H9 (cell line): ENCODE measurements around the gene ENDOU. TPM values are rescaled to one million over a fixed set of nuclear protein-coding genes. Genes with fewer than 3 reads are reported as not detected.

ENCODE experiments used
- DNase-seq: peaks from one replicate; pipeline ENCODE4 v3.0.0-alpha.2; 2017
- H2AFZ ChIP-seq: one replicate; pipeline ENCODE4 v1.6.1; 2013; ENCODE audit warnings: mild to moderate bottlenecking, low read length, control low read depth, moderate library complexity
- H2AK5ac ChIP-seq: 2 replicates; pipeline ENCODE4 v1.6.1; 2013; ENCODE audit warnings: low read length, control low read depth, mixed read lengths; ENCODE audit not compliant: insufficient read length
- H2BK120ac ChIP-seq: one replicate; pipeline ENCODE4 v1.6.1; 2013; ENCODE audit warnings: low read depth, mild to moderate bottlenecking, low read length, control low read depth, inconsistent platforms; ENCODE audit not compliant: poor library complexity, severe bottlenecking
- H2BK12ac ChIP-seq: 2 replicates; pipeline ENCODE4 v1.6.1; 2013; ENCODE audit warnings: low read length, control low read depth, mixed read lengths, low read depth; ENCODE audit not compliant: insufficient read length
- H2BK15ac ChIP-seq: 2 replicates; pipeline ENCODE4 v1.6.1; 2013; ENCODE audit warnings: low read depth, low read length, control low read depth
- H2BK20ac ChIP-seq: one replicate; pipeline ENCODE4 v1.6.1; 2013; ENCODE audit warnings: low read depth, mild to moderate bottlenecking, low read length, control low read depth, inconsistent platforms; ENCODE audit not compliant: poor library complexity, severe bottlenecking
- H2BK5ac ChIP-seq: 2 replicates; pipeline ENCODE4 v1.6.1; 2013; ENCODE audit warnings: low read length, control low read depth, mixed read lengths; ENCODE audit not compliant: insufficient read length
- H3K14ac ChIP-seq: 2 replicates; pipeline ENCODE4 v1.6.1; 2013; ENCODE audit warnings: low read length, control low read depth; ENCODE audit not compliant: insufficient read depth
- H3K18ac ChIP-seq: 2 replicates; pipeline ENCODE4 v1.6.1; 2013; ENCODE audit warnings: low read depth, mild to moderate bottlenecking, mixed read lengths, low read length, control low read depth; ENCODE audit not compliant: insufficient read length
- H3K23ac ChIP-seq: 2 replicates; pipeline ENCODE4 v1.6.1; 2013; ENCODE audit warnings: low read length, control low read depth, mixed read lengths, low read depth; ENCODE audit not compliant: insufficient read length
- H3K23me2 ChIP-seq: 2 replicates; pipeline ENCODE4 v1.6.1; 2013; ENCODE audit warnings: low read depth, mild to moderate bottlenecking, mixed read lengths, low read length, control low read depth; ENCODE audit not compliant: insufficient read length, poor library complexity, severe bottlenecking
- H3K27ac ChIP-seq: 2 replicates; pipeline ENCODE4 v1.5.1; 2013; ENCODE audit warnings: low read length, control low read depth, mixed read lengths, low read depth; ENCODE audit not compliant: insufficient read length
- H3K27me3 ChIP-seq: 2 replicates; pipeline ENCODE4 v1.6.1; 2013; ENCODE audit warnings: low read length, control low read depth, inconsistent platforms; ENCODE audit not compliant: insufficient read depth
- H3K4ac ChIP-seq: 2 replicates; pipeline ENCODE4 v1.6.1; 2013; ENCODE audit warnings: low read depth, mild to moderate bottlenecking, control low read depth, inconsistent platforms, low read length, moderate library complexity
- H3K4me1 ChIP-seq: 2 replicates; pipeline ENCODE4 v1.6.1; 2013; ENCODE audit warnings: low read length, control low read depth, inconsistent platforms; ENCODE audit not compliant: insufficient read depth
- H3K4me2 ChIP-seq: 2 replicates; pipeline ENCODE4 v1.6.1; 2013; ENCODE audit warnings: low read length, control low read depth, mixed read lengths; ENCODE audit not compliant: insufficient read length, insufficient read depth
- H3K56ac ChIP-seq: 2 replicates; pipeline ENCODE4 v1.6.1; 2013; ENCODE audit warnings: low read depth, mild to moderate bottlenecking, mixed read lengths, low read length, control low read depth; ENCODE audit not compliant: insufficient read length
- H3K79me1 ChIP-seq: 2 replicates; pipeline ENCODE4 v1.6.1; 2013; ENCODE audit warnings: low read depth, mild to moderate bottlenecking, moderate library complexity, low read length, control low read depth, inconsistent platforms; ENCODE audit not compliant: insufficient read depth, poor library complexity, severe bottlenecking
- H3K79me2 ChIP-seq: 2 replicates; pipeline ENCODE4 v1.6.1; 2013; ENCODE audit warnings: low read length, control low read depth, inconsistent platforms; ENCODE audit not compliant: insufficient read depth
- H3K9ac ChIP-seq: 2 replicates; pipeline ENCODE4 v1.6.1; 2013; ENCODE audit warnings: low read length, control low read depth, mixed read lengths; ENCODE audit not compliant: insufficient read length; ENCODE audit errors: extremely low read depth
- H3K9me3 ChIP-seq: one replicate; pipeline ENCODE4 v1.6.1; 2013; ENCODE audit warnings: low read depth, low read length, inconsistent platforms; ENCODE audit not compliant: control insufficient read depth
- H3T11ph ChIP-seq: one replicate; pipeline ENCODE4 v1.6.1; 2013; ENCODE audit warnings: mild to moderate bottlenecking, low read length, control low read depth, inconsistent platforms
- H4K20me1 ChIP-seq: one replicate; pipeline ENCODE4 v1.6.1; 2013; ENCODE audit not compliant: control insufficient read depth, insufficient read length, insufficient read depth
- H4K5ac ChIP-seq: 2 replicates; pipeline ENCODE4 v1.6.1; 2013; ENCODE audit warnings: low read depth, mild to moderate bottlenecking, mixed read lengths, low read length, control low read depth; ENCODE audit not compliant: insufficient read length
- H4K8ac ChIP-seq: replicated peaks from 2 replicates; pipeline ENCODE4 v1.6.1; 2013; ENCODE audit warnings: low read length, control low read depth, mixed read lengths, low read depth; ENCODE audit not compliant: insufficient read length
- H4K91ac ChIP-seq: 2 replicates; pipeline ENCODE4 v1.6.1; 2013; ENCODE audit warnings: low read depth, mild to moderate bottlenecking, moderate library complexity, mixed read lengths, low read length, control low read depth; ENCODE audit not compliant: insufficient read length
- H3K27ac Mint-ChIP-seq, 3 experiments: 2 replicates in 2 of 3; 3 replicates in 1 of 3; pipeline ENCODE4 v1.8.0; 2020 to 2021; ENCODE audit warnings: mixed read lengths in 3 of 3, mild to moderate bottlenecking in 1 of 3, moderate library complexity in 1 of 3
- H3K27me3 Mint-ChIP-seq: 2 replicates; pipeline ENCODE4 v1.8.0; 2021; ENCODE audit warnings: low read depth, mild to moderate bottlenecking, moderate library complexity, mixed read lengths
- H3K36me3 Mint-ChIP-seq, 3 experiments: 2 replicates in 2 of 3; 3 replicates in 1 of 3; pipeline ENCODE4 v1.8.0; 2020 to 2021; ENCODE audit warnings: low read depth in 3 of 3, mixed read lengths in 3 of 3; ENCODE audit not compliant: insufficient read depth in 1 of 3
- H3K4me1 Mint-ChIP-seq, 2 experiments: 2 replicates each; pipeline ENCODE4 v1.8.0; 2020; ENCODE audit warnings: mixed read lengths in 2 of 2
- H3K4me3 Mint-ChIP-seq, 2 experiments: 2 replicates in 1 of 2; 3 replicates in 1 of 2; pipeline ENCODE4 v1.8.0; 2020 to 2021; ENCODE audit warnings: mild to moderate bottlenecking in 2 of 2, mixed read lengths in 2 of 2, moderate library complexity in 1 of 2
- H3K9me3 Mint-ChIP-seq, 2 experiments: 2 replicates in 1 of 2; 3 replicates in 1 of 2; pipeline ENCODE4 v1.8.0; 2020; ENCODE audit warnings: mild to moderate bottlenecking in 2 of 2, mixed read lengths in 2 of 2, moderate library complexity in 1 of 2
- CTCF ChIP-seq: fragments of 200-600 bp; sonication (generic); conservative IDR thresholded peaks from 3 replicates; pipeline ENCODE4 v1.8.0; 2021; ENCODE audit warnings: antibody characterized with exemption, mild to moderate bottlenecking
- WGBS: extraction: QIAGEN DNeasy Blood & Tissue Kit; methylation state at CpG from one replicate; pipeline ENCODE4 v1.1.7; 2013; ENCODE audit warnings: missing lambda C conversion rate, low lambda C conversion rate, mixed read lengths; ENCODE audit not compliant: insufficient read length; ENCODE audit errors: extremely low coverage; 5-methylcytosine and 5-hydroxymethylcytosine counted together
- total RNA-seq: library from RNA; stranded (reverse); gene quantifications from 2 replicates; pipeline ENCODE4 v1.2.1, GENCODE V29; 2021

The ENDOU gene
- total RNA-seq, 1 experiment from 2014 or later: not detected

DNA sequence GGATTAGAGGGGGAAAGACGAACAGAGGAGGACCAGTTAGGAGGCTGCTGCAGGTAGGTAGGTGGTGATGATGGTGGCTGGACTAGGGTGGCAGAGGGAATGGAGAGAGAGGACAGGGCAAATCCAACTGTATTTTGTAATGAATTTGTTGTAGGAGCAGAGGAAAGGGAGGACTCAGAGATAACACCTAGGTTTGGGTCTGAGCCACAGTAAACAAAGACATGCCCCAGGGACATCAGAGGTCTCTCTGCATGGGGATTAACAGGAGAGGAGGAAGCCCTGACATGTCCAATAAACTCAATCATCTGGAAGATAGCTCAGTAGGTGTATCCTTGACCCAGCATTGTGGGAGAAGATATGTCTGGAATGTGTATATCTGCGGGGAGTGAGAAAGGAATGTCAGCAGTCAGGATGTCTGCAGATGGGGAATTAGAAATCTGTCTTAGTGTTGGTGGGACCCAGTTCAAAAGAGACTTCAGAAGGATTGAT, 43.1 kb upstream of the ENDOU start:
- no peaks in the 10 kb centered on the region for H3K79me1 ChIP-seq
- H4K20me1 ChIP-seq: peaks cover 3% of the 10 kb centered on the region
- no peaks in the 10 kb centered on the region for H3K23me2 ChIP-seq
- no peak overlapping the region for H2AK5ac ChIP-seq
- H3K4me1 ChIP-seq: peaks cover 6% of the 10 kb centered on the region
- Mint-ChIP-seq H3K36me3 (no peaks in the 10 kb centered on the region; a peak in 1 of 7 replicates), H3K27me3 (peaks cover 5% of the 10 kb centered on the region; the same call in 1 of the 2 replicates), H3K4me1 (peaks cover 18 to 19% of the 10 kb centered on the region in 2 experiments), H3K27ac (no peak overlapping the region), H3K4me3 (no peak overlapping the region), H3K9me3 (no peaks in the 10 kb centered on the region)
- no peak overlapping the region for H3K14ac ChIP-seq
- no peak overlapping the region for H3K4ac ChIP-seq
- H2BK20ac ChIP-seq: no peak overlapping the region
- H3K18ac ChIP-seq: no peak overlapping the region
- no CpG with 5 or more reads among the region's 2 CpGs for WGBS
- no peak overlapping the region for H4K91ac ChIP-seq
- H3K27ac ChIP-seq: no peak overlapping the region
- no peak for DNase-seq
- H3K79me2 ChIP-seq: no peaks in the 10 kb centered on the region
- H2BK5ac ChIP-seq: no peak overlapping the region
- no peak overlapping the region for H2BK120ac ChIP-seq
- no peaks in the 10 kb centered on the region for H3K9me3 ChIP-seq
- H3K56ac ChIP-seq: no peak overlapping the region
- H2AFZ ChIP-seq: no peak overlapping the region
- no peak overlapping the region for H3K23ac ChIP-seq
- H4K8ac ChIP-seq: no peak overlapping the region
- no peak overlapping the region for H4K5ac ChIP-seq
- TF ChIP-seq CTCF: no peak
- no peak overlapping the region for H3K9ac ChIP-seq
- no peaks in the 10 kb centered on the region for H3K27me3 ChIP-seq
- no peak overlapping the region for H3T11ph ChIP-seq
- no peak overlapping the region for H2BK12ac ChIP-seq
- peak overlapping the region; percentile 27 for H3K4me2 ChIP-seq
- no peak overlapping the region for H2BK15ac ChIP-seq
